WTC11 (cell line): Measurements from ENCODE around the gene ICOS. TPM values are rescaled to one million over a fixed set of nuclear protein-coding genes. Genes with fewer than 3 reads are reported as not detected.

Experiments
- ATAC-seq: fragments of 200-7000 bp; cut with Tn5 transposase; 2 replicates; pipeline ENCODE4 v1.10.0; 2021; ENCODE audit warnings: mild to moderate bottlenecking, moderate library complexity
- CTCF ChIA-PET: fragments of 300-600 bp; sonication (Branson Sonifier 250); formaldehyde crosslinking; loops from one replicate; lab custom pipeline; 2021; ENCODE audit warnings: antibody characterized with exemption; lab: Charles Lee
- POLR2A ChIA-PET: fragments of 350-600 bp; sonication (Branson Sonifier 250); formaldehyde crosslinking; loops from one replicate; lab custom pipeline; 2021; ENCODE audit warnings: antibody characterized with exemption; lab: Charles Lee
- DNase-seq: peaks from one replicate; pipeline ENCODE4 v3.0.0; 2021; ENCODE audit warnings: low spot score
- H3K27ac Mint-ChIP-seq: 2 replicates; pipeline ENCODE4 v1.8.0; 2021; ENCODE audit warnings: mixed read lengths
- H3K27me3 Mint-ChIP-seq: 2 replicates; pipeline ENCODE4 v1.8.0; 2021; ENCODE audit warnings: low read depth, mild to moderate bottlenecking, moderate library complexity, mixed read lengths
- H3K36me3 Mint-ChIP-seq: 2 replicates; pipeline ENCODE4 v1.8.0; 2021; ENCODE audit warnings: mixed read lengths
- H3K4me1 Mint-ChIP-seq: 2 replicates; pipeline ENCODE4 v1.8.0; 2022; ENCODE audit warnings: mixed read lengths
- H3K4me3 Mint-ChIP-seq: 2 replicates; pipeline ENCODE4 v1.8.0; 2021; ENCODE audit warnings: mild to moderate bottlenecking, moderate library complexity, mixed read lengths
- H3K9me3 Mint-ChIP-seq: 2 replicates; pipeline ENCODE4 v1.8.0; 2021; ENCODE audit warnings: mixed read lengths
- AFF4 ChIP-seq: sonication (generic); formaldehyde crosslinking; IDR thresholded peaks from 2 replicates; pipeline ENCODE4 v1.8.1; 2023; ENCODE audit warnings: mild to moderate bottlenecking, missing genetic modification reagents, borderline replicate concordance
- CDX4 ChIP-seq: fragments of 250-450 bp; sonication (Bioruptor Pico); IDR thresholded peaks from 2 replicates; pipeline ENCODE4 v1.9.0; 2021; ENCODE audit warnings: moderate library complexity, mild to moderate bottlenecking, inconsistent platforms, borderline replicate concordance
- CREB1 ChIP-seq: sonication (generic); formaldehyde crosslinking; IDR thresholded peaks from 2 replicates; pipeline ENCODE4 v1.8.0; 2023; ENCODE audit warnings: mild to moderate bottlenecking, missing genetic modification reagents
- CTCF ChIP-seq: fragments of 200-600 bp; IDR thresholded peaks from 2 replicates; pipeline ENCODE4 v1.8.0; 2022; ENCODE audit warnings: antibody characterized with exemption
- E2F1 ChIP-seq: sonication (generic); formaldehyde crosslinking; IDR thresholded peaks from 2 replicates; pipeline ENCODE4 v1.8.0; 2022; ENCODE audit warnings: mild to moderate bottlenecking, missing genetic modification reagents
- ELF4 ChIP-seq: sonication (generic); formaldehyde crosslinking; IDR thresholded peaks from 2 replicates; pipeline ENCODE4 v1.8.1; 2022; ENCODE audit warnings: low read depth, mild to moderate bottlenecking, moderate library complexity, missing genetic modification reagents
- NFE2L1 ChIP-seq: sonication (generic); formaldehyde crosslinking; IDR thresholded peaks from 2 replicates; pipeline ENCODE4 v1.8.1; 2023; ENCODE audit warnings: missing genetic modification reagents
- NFYB ChIP-seq: sonication (generic); formaldehyde crosslinking; conservative IDR thresholded peaks from 2 replicates; pipeline ENCODE4 v1.8.0; 2022; ENCODE audit warnings: low read depth, missing genetic modification reagents
- NR2C2 ChIP-seq: sonication (generic); formaldehyde crosslinking; IDR thresholded peaks from 2 replicates; pipeline ENCODE4 v1.8.0; 2022; ENCODE audit warnings: mild to moderate bottlenecking, missing genetic modification reagents
- OVOL2 ChIP-seq: fragments of 250-450 bp; sonication (Bioruptor Pico); IDR thresholded peaks from 2 replicates; pipeline ENCODE4 v1.9.0; 2021; ENCODE audit warnings: mild to moderate bottlenecking, borderline replicate concordance
- PRDM15 ChIP-seq: sonication (generic); formaldehyde crosslinking; IDR thresholded peaks from 2 replicates; pipeline ENCODE4 v1.8.0; 2022; ENCODE audit warnings: missing genetic modification reagents
- SMAD3 ChIP-seq: sonication (generic); formaldehyde crosslinking; IDR thresholded peaks from 2 replicates; pipeline ENCODE4 v1.8.0; 2022; ENCODE audit warnings: missing genetic modification reagents, mild to moderate bottlenecking, borderline replicate concordance
- SOX15 ChIP-seq: fragments of 250-450 bp; sonication (Bioruptor Pico); IDR thresholded peaks from 2 replicates; pipeline ENCODE4 v1.9.0; 2021; ENCODE audit warnings: mild to moderate bottlenecking
- TCF7 ChIP-seq: sonication (generic); formaldehyde crosslinking; IDR thresholded peaks from 2 replicates; pipeline ENCODE4 v1.8.0; 2022; ENCODE audit warnings: mild to moderate bottlenecking, low read depth, missing genetic modification reagents, moderate library complexity
- ZNF263 ChIP-seq: sonication (generic); formaldehyde crosslinking; IDR thresholded peaks from 2 replicates; pipeline ENCODE4 v1.8.1; 2022; ENCODE audit warnings: low read depth, mild to moderate bottlenecking, moderate library complexity, missing genetic modification reagents
- total RNA-seq: library from RNA; stranded (reverse); gene quantifications from 3 replicates; pipeline ENCODE4 v1.2.3, GENCODE V29; 2021
- TF ChIP-seq, protein P1 (sequence below): fragments of 250-450 bp; sonication (Bioruptor Pico); IDR thresholded peaks from 2 replicates; pipeline ENCODE4 v2.1.2; 2022; ENCODE audit warnings: mild to moderate bottlenecking, moderate library complexity
- TF ChIP-seq, protein P2 (sequence below): sonication (generic); formaldehyde crosslinking; conservative IDR thresholded peaks from 2 replicates; pipeline ENCODE4 v1.8.1; 2023; ENCODE audit warnings: mild to moderate bottlenecking, low read depth, missing genetic modification reagents, moderate library complexity
- TF ChIP-seq, protein P3 (sequence below): sonication (generic); formaldehyde crosslinking; IDR thresholded peaks from 2 replicates; pipeline ENCODE4 v1.8.1; 2023; ENCODE audit warnings: mild to moderate bottlenecking, missing genetic modification reagents, moderate library complexity

Gene ICOS
- total RNA-seq, 1 experiment from 2014 or later: 0.11 TPM

- ChIA-PET POLR2A (no interaction called here), CTCF (no interaction called here)
- Mint-ChIP-seq H3K9me3 (peaks cover 15% of the 10 kb centered on the region), H3K27ac (no peak overlapping the region), H3K36me3 (no peaks in the 10 kb centered on the region), H3K4me3 (no peak overlapping the region), H3K4me1 (peaks cover 7% of the 10 kb centered on the region), H3K27me3 (no peaks in the 10 kb centered on the region; the same call in 1 of the 2 replicates)
- DNase-seq (no peak), ATAC-seq (no peak)
- TF ChIP-seq ELF4 (CRISPR knock-in tag): no peak
- TF ChIP-seq NR2C2 (CRISPR knock-in tag): no peak
- TF ChIP-seq, protein P1, sequence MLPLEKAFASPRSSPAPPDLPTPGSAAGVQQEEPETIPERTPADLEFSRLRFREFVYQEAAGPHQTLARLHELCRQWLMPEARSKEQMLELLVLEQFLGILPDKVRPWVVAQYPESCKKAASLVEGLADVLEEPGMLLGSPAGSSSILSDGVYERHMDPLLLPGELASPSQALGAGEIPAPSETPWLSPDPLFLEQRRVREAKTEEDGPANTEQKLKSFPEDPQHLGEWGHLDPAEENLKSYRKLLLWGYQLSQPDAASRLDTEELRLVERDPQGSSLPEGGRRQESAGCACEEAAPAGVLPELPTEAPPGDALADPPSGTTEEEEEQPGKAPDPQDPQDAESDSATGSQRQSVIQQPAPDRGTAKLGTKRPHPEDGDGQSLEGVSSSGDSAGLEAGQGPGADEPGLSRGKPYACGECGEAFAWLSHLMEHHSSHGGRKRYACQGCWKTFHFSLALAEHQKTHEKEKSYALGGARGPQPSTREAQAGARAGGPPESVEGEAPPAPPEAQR (CRISPR knock-in tag): no peak
Observed at GRCh38 chr2:203892207-203892606, 44.4 kb upstream of the ICOS start.

DNA sequence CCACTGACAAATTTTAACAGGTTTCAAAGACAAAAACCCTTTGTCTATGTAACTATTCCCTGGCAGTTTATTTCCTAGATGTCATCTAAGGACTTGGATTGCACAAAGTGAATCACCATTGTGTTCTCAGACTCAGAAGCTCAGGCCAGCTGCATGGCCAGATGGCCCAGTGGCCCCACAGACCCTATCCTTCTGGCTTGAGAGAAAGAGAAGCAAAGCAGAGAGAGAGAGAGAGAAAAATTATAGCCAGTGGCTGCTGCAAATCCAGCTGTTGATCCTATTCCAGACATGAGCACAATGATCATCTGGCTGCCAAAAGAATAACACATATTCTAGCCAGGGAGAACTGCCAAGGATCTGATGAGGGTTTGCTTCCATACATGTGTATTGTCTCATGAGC is 43.2 kb upstream of the ICOS start:
- H3K27ac Mint-ChIP-seq: no peak overlapping the region
- H3K36me3 Mint-ChIP-seq: no peaks in the 10 kb centered on the region
- H3K9me3 Mint-ChIP-seq: peaks cover 15% of the 10 kb centered on the region
- peaks cover 7% of the 10 kb centered on the region for H3K4me1 Mint-ChIP-seq
- H3K4me3 Mint-ChIP-seq: no peak overlapping the region
- ChIA-PET POLR2A (no interaction called here), CTCF (no interaction called here)
- no peak for DNase-seq
- ATAC-seq: no peak
- no peaks in the 10 kb centered on the region; the same call in 1 of the 2 replicates for H3K27me3 Mint-ChIP-seq
- TF ChIP-seq CDX4 (CRISPR knock-in tag): no peak
- TF ChIP-seq SMAD3 (CRISPR knock-in tag): no peak
- TF ChIP-seq, protein P2, sequence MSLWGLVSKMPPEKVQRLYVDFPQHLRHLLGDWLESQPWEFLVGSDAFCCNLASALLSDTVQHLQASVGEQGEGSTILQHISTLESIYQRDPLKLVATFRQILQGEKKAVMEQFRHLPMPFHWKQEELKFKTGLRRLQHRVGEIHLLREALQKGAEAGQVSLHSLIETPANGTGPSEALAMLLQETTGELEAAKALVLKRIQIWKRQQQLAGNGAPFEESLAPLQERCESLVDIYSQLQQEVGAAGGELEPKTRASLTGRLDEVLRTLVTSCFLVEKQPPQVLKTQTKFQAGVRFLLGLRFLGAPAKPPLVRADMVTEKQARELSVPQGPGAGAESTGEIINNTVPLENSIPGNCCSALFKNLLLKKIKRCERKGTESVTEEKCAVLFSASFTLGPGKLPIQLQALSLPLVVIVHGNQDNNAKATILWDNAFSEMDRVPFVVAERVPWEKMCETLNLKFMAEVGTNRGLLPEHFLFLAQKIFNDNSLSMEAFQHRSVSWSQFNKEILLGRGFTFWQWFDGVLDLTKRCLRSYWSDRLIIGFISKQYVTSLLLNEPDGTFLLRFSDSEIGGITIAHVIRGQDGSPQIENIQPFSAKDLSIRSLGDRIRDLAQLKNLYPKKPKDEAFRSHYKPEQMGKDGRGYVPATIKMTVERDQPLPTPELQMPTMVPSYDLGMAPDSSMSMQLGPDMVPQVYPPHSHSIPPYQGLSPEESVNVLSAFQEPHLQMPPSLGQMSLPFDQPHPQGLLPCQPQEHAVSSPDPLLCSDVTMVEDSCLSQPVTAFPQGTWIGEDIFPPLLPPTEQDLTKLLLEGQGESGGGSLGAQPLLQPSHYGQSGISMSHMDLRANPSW (CRISPR knock-in tag): no peak
- no peak for TF ChIP-seq NFYB (CRISPR knock-in tag)
- TF ChIP-seq ZNF263 (CRISPR knock-in tag): no peak
- TF ChIP-seq CREB1 (CRISPR knock-in tag): no peak
- TF ChIP-seq, protein P3, sequence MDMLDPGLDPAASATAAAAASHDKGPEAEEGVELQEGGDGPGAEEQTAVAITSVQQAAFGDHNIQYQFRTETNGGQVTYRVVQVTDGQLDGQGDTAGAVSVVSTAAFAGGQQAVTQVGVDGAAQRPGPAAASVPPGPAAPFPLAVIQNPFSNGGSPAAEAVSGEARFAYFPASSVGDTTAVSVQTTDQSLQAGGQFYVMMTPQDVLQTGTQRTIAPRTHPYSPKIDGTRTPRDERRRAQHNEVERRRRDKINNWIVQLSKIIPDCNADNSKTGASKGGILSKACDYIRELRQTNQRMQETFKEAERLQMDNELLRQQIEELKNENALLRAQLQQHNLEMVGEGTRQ (CRISPR knock-in tag): no peak
- no peak for TF ChIP-seq OVOL2 (CRISPR knock-in tag)
- TF ChIP-seq AFF4 (CRISPR knock-in tag): no peak
- TF ChIP-seq PRDM15: no peak
- no peak for TF ChIP-seq NFE2L1 (CRISPR knock-in tag)
- no peak for TF ChIP-seq TCF7 (CRISPR knock-in tag)
- TF ChIP-seq SOX15 (CRISPR knock-in tag): no peak
- no peak for TF ChIP-seq CTCF
- TF ChIP-seq E2F1 (CRISPR knock-in tag): no peak
- TF ChIP-seq NR2C2 (CRISPR knock-in tag): no peak
